Progenitor cell of endocrine pancreas (in vitro differentiated cells): Measurements from ENCODE around the gene CEACAM6. TPM values are rescaled to one million over a fixed set of nuclear protein-coding genes. Genes with fewer than 3 reads are reported as not detected.

Source experiments
- DNase-seq: peaks from one replicate; pipeline ENCODE4 v3.0.0; 2021; ENCODE audit warnings: low spot score; ENCODE audit not compliant: unreplicated experiment
- H3K27ac Mint-ChIP-seq: 2 replicates; pipeline ENCODE4 v1.8.0; 2021; ENCODE audit warnings: mild to moderate bottlenecking, moderate library complexity, mixed read lengths
- H3K27me3 Mint-ChIP-seq: 2 replicates; pipeline ENCODE4 v1.8.0; 2021; ENCODE audit warnings: mixed read lengths
- H3K36me3 Mint-ChIP-seq: 2 replicates; pipeline ENCODE4 v1.8.0; 2022; ENCODE audit warnings: mixed read lengths; ENCODE audit not compliant: insufficient read depth
- H3K4me1 Mint-ChIP-seq: 2 replicates; pipeline ENCODE4 v1.8.0; 2021; ENCODE audit warnings: low read depth, mixed read lengths
- H3K4me3 Mint-ChIP-seq: 2 replicates; pipeline ENCODE4 v1.8.0; 2021; ENCODE audit warnings: low read depth, mild to moderate bottlenecking, moderate library complexity, mixed read lengths
- H3K9me3 Mint-ChIP-seq: 2 replicates; pipeline ENCODE4 v1.8.0; 2021; ENCODE audit warnings: low read depth, mixed read lengths
- total RNA-seq: library from RNA; stranded (reverse); gene quantifications from 2 replicates; pipeline ENCODE4 v1.2.1, GENCODE V29; 2021
- TF ChIP-seq, protein P1 (sequence below): fragments of 200-600 bp; sonication (generic); IDR thresholded peaks from one replicate; pipeline ENCODE4 v1.5.0; 2021; ENCODE audit warnings: antibody characterized with exemption, mild to moderate bottlenecking; ENCODE audit not compliant: unreplicated experiment

Gene CEACAM6
- total RNA-seq, 1 donor from 2014 or later: 0.19 TPM

DNA sequence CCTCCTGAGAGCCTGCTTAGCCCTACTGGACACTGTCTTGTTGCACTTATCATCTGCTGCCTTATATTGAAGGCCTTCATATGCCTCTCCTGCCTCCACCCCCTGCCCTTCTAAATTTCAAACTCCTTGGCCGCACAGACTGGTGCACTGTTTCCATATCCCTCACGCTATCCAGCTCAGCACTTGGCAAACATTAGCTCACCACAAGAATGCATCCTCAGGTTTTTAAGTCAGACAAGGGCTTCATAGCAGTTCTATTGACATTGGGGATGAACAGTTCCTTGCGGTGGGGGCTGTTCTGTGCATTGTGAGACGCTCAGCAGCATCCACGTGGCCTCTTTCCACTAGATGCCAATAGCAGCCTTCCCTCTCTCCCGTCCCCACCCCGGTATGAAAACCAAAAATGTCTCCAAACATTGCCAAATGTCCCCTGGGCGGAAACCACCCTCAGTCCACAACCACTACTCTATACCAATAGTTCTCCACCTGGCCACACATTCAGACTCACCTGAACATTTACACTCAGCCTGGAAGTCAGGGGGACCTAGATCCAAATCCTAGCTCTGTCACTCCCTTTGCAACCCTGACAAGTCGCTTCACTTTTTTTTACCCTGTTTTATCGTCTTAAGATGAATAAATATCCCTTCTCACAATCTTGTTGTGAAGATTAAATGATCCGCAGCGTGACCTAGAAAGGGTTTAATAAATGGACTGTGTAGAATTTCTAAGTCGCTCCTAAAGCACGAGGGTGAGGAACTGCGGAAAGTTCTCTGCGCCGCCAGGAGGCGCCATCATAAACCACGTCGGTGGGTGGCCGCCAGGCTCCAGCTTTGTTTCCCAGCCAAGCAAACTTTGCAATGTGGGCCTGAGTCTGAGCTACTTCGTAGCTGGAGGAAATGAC is 37.4 kb downstream of the CEACAM6 start:
- Mint-ChIP-seq H3K4me3 (no peak overlapping the region), H3K27me3 (peaks cover 52% of the 10 kb centered on the region), H3K27ac (no peak overlapping the region), H3K36me3 (no peaks in the 10 kb centered on the region), H3K9me3 (no peaks in the 10 kb centered on the region), H3K4me1 (no peaks in the 10 kb centered on the region)
- TF ChIP-seq, protein P1, sequence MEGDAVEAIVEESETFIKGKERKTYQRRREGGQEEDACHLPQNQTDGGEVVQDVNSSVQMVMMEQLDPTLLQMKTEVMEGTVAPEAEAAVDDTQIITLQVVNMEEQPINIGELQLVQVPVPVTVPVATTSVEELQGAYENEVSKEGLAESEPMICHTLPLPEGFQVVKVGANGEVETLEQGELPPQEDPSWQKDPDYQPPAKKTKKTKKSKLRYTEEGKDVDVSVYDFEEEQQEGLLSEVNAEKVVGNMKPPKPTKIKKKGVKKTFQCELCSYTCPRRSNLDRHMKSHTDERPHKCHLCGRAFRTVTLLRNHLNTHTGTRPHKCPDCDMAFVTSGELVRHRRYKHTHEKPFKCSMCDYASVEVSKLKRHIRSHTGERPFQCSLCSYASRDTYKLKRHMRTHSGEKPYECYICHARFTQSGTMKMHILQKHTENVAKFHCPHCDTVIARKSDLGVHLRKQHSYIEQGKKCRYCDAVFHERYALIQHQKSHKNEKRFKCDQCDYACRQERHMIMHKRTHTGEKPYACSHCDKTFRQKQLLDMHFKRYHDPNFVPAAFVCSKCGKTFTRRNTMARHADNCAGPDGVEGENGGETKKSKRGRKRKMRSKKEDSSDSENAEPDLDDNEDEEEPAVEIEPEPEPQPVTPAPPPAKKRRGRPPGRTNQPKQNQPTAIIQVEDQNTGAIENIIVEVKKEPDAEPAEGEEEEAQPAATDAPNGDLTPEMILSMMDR: peak; percentile 67
- no peak for DNase-seq

DNA sequence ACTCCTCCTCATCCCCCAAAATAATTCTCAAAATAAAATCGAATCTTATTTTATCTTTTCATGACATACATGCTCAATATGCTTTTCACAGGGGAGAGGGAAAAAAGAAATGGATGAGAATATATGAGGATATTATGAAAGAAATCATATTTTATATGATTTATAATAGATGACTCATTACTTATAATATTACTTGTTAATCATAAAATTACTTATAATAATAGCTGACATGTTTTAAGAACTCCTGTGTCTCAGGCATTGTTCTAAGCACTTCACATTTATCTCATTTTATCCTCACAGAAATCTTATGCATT is 38.0 kb downstream of the CEACAM6 start:
- no peaks in the 10 kb centered on the region for H3K9me3 Mint-ChIP-seq
- H3K27me3 Mint-ChIP-seq: peaks cover 50% of the 10 kb centered on the region
- H3K4me3 Mint-ChIP-seq: no peak overlapping the region
- no peak overlapping the region for H3K27ac Mint-ChIP-seq
- no peaks in the 10 kb centered on the region for H3K4me1 Mint-ChIP-seq
- no peaks in the 10 kb centered on the region for H3K36me3 Mint-ChIP-seq
- no peak for DNase-seq
- TF ChIP-seq, protein P1: no peak

DNA sequence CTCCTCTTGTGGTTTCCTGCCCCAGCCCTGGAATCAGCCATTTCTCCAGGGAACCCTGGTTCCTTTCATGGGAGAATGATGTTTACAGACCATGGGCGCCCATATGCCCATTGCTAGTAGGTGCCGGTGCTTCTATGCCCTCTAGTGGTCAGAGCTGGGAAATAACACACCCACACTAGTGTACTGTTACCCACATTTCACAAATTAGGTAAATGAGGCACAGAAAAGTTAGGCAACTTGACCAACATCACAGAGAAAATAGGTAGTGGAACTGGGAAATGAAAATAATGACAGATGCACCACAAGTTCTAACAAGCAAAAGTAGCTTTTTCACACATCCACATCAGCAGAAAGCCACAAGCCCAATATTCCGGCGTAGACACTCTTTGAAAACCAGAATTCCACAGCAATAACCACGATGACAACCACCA is 39.7 kb downstream of the CEACAM6 start:
- Mint-ChIP-seq H3K27ac (no peak overlapping the region), H3K9me3 (no peaks in the 10 kb centered on the region), H3K27me3 (peaks cover 39% of the 10 kb centered on the region)

DNA sequence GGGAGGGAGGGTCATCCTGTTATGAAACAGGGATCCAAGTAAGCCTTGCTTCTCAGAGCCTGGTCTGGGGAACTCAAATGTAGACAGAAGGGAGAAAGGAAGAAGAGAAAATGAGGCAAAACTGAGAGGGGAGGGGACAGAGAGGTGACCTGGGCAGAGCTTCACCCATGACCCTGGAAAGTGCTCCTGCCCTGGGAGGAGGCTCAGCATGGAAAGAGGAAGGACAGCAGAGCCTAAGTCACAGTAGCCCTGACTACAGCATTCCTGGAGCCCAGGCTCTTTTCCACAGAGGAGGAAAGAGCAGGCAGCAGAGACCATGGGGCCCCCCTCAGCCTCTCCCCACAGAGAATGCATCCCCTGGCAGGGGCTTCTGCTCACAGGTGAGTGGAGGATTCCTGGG is 41.0 kb downstream of the CEACAM6 start, which contains the start of gene CEACAM3:
TSS of gene CEACAM3 (plus strand) at position 226 of the 400 bp plus-strand sequence. CDS start at position 317, 91 bp downstream.
- TF ChIP-seq, protein P1: no peak
- H3K27ac Mint-ChIP-seq: peak within 1 kb of the TSS; percentile 15
- H3K4me1 Mint-ChIP-seq: no peaks in the 10 kb centered on the region
- no peaks in the 10 kb centered on the region for H3K36me3 Mint-ChIP-seq
- no peak within 1 kb of the TSS for H3K4me3 Mint-ChIP-seq
- peaks cover 39% of the 10 kb centered on the region for H3K27me3 Mint-ChIP-seq
- DNase-seq: no peak
- H3K9me3 Mint-ChIP-seq: peaks cover 10% of the 10 kb centered on the region

More for the DNA sequence above, 39.7 kb downstream of the CEACAM6 start:
- Mint-ChIP-seq H3K4me1 (no peaks in the 10 kb centered on the region), H3K36me3 (no peaks in the 10 kb centered on the region), H3K4me3 (no peak overlapping the region)
- peak; percentile 27 for DNase-seq
- TF ChIP-seq, protein P1: peak; percentile 75

DNA sequence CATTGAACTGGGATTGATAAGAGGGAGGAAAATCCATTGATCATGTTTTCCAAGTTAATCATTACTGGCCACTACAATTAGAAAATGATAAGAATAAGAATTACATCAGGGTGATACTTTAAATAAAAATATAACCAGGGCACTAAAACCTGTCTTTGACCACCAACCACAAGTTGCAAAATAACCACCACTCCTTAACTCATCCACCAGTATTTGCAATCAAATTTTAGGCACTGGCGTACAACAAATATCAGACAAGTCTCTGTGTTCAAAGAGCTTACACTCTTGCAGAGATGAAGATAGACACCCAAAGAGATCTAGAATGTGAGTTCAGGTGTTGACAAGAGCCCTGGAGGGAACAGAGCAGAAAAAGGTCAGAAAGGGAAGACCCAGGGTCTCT is 41.6 kb downstream of the CEACAM6 start:
- DNase-seq: no peak
- H3K9me3 Mint-ChIP-seq: peaks cover 14% of the 10 kb centered on the region
- TF ChIP-seq, protein P1: no peak
- H3K4me3 Mint-ChIP-seq: no peak overlapping the region
- no peaks in the 10 kb centered on the region for H3K36me3 Mint-ChIP-seq
- no peaks in the 10 kb centered on the region for H3K4me1 Mint-ChIP-seq
- H3K27ac Mint-ChIP-seq: no peak overlapping the region
- peaks cover 34% of the 10 kb centered on the region for H3K27me3 Mint-ChIP-seq
